GM20000 (cell line): ENCODE results near the gene SHROOM2.
A peak's percentile ranks its signal among the peaks of the same experiment; 100 is the strongest.

Source experiments
- DNase-seq: peaks from one replicate; pipeline ENCODE4 v3.0.0; 2012; ENCODE audit warnings: low spot score
- CTCF ChIP-seq: IDR thresholded peaks from 2 replicates; pipeline ENCODE4 v1.5.1; 2012; ENCODE audit warnings: mild to moderate bottlenecking, control low read depth; ENCODE audit errors: extremely low read depth, missing control alignments

Gene SHROOM2

GRCh38 chrX:9937761-9938160 is 151.5 kb downstream of the SHROOM2 start:
- DNase-seq = no peak

GRCh38 chrX:9938516-9938915 is 152.3 kb downstream of the SHROOM2 start:
- DNase-seq = no peak
- no peak for TF ChIP-seq CTCF

More at GRCh38 chrX:9937761-9938160, 151.5 kb downstream of the SHROOM2 start:
- no peak for TF ChIP-seq CTCF

DNA sequence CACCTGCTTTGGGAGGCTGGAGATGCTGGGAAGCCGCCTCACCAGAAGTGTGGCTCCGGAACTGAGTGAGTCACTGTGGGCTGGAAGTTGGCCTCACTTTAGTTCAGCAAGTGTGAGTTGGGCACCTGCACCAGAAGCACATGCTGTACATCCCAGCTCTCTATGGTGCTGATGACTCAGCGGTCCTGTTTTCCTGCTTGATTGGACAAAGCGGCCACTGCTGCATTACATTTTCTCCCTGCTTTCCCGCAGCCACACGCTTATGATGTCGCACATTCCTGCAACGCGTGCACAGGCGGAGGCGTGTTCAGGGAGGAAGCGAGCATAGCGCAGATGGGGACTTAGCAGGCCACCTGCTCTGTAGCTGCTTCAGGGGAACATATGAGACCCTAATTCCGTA is 154.2 kb downstream of the SHROOM2 start:
- no peak for TF ChIP-seq CTCF
- no peak for DNase-seq

GRCh38 chrX:9942086-9942485 is 155.9 kb downstream of the SHROOM2 start:
- TF ChIP-seq CTCF = no peak
- peak; percentile 60 for DNase-seq

DNA sequence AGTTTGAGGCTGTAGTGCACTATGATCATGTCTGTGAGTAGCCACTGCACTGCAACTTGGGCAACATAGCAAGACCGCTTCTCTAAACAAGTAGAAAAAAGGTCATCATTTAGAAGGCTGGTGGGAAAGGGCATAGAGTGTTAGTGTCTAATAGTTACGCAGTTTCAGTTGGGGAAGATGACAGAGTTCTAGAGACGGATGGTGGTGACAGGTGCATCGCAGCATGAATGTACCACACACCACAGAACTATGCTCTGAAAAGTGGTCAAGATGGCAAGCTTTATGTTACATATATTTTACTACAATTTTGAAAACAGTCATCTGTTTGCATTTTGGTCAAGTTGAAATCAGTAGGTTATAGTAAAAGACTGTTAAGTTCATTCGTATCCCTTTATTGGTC is 157.2 kb downstream of the SHROOM2 start:
- TF ChIP-seq CTCF = no peak
- DNase-seq = no peak

DNA sequence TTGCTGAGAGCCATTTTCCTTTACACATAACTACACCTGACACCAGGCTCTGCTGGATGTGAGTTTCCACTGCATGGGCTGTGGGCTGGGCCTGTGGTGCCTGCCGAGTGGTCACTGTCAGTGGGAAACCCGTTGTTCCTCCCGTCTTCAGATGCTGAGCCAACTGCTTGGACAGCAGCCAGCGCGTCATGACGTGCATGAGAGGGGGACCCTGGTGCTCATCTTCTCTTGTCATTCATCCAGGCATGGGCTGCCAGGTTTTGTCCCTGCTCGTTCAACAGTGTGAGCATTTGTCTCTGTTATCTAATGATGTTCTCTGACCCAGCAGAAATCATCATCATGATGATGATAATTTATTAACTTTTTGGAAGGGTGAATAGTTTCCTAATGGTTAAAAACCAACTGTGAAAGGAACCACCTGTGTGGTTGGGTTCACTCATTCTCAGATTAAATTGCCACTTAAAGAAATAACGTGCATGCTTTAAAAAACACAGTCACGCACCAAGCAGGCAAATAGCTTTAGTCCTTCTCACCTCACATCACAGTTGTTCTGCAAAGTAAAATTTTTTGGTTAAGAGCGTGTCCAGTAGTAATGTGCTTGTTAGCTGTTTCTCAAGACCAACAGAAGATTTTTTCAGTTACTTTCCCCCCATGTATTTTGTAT is 161.0 kb downstream of the SHROOM2 start:
- TF ChIP-seq CTCF = no peak
- no peak for DNase-seq

GRCh38 chrX:9948406-9948805 is 162.2 kb downstream of the SHROOM2 start:
- TF ChIP-seq CTCF = no peak
- no peak for DNase-seq
